Kidney (tissue), 14 donors: Measurements from ENCODE around the gene CHN2. TPM values are rescaled to one million over a fixed set of nuclear protein-coding genes. Genes with fewer than 3 reads are reported as not detected.

ENCODE experiments used
- DNase-seq, 5 donors: peaks; one replicate each; pipeline ENCODE4 v3.0.0-alpha.2; 2013 to 2020
- FAIRE-seq: peaks from 2 replicates; lab custom pipeline; 2012; peaks lifted over from hg19 to GRCh38; lab: Jason Lieb, UNC
- H3K27ac ChIP-seq, 2 donors: one replicate each; pipeline ENCODE4 v1.7.0; 2013; ENCODE audit warnings: low read depth in 2 of 2, low read length in 2 of 2, inconsistent platforms in 1 of 2
- H3K27me3 ChIP-seq: one replicate; pipeline ENCODE4 v1.7.1; 2013; ENCODE audit warnings: low read length, inconsistent platforms; ENCODE audit not compliant: control insufficient read depth, insufficient read depth
- H3K36me3 ChIP-seq, 3 donors: one replicate each; pipeline versions ENCODE4 v1.7.0 to v1.7.1; 2013; ENCODE audit warnings: low read length in 3 of 3, control low read depth in 1 of 3, inconsistent platforms in 1 of 3; ENCODE audit not compliant: insufficient read depth in 3 of 3, control insufficient read depth in 2 of 3
- H3K4me1 ChIP-seq, 3 donors: one replicate each; pipeline versions ENCODE4 v1.7.0 to v1.7.1; 2013; ENCODE audit warnings: low read length in 3 of 3, inconsistent platforms in 1 of 3, low read depth in 1 of 3; ENCODE audit not compliant: control insufficient read depth in 2 of 3, insufficient read depth in 2 of 3
- H3K4me3 ChIP-seq, 3 donors: one replicate each; pipeline versions ENCODE4 v1.7.0 to v1.8.1; 2013; ENCODE audit warnings: low read length in 3 of 3, control low read depth in 1 of 3, inconsistent platforms in 1 of 3
- H3K9ac ChIP-seq, 3 donors: one replicate each; pipeline versions ENCODE4 v1.7.0 to v1.7.1; 2013; ENCODE audit warnings: low read length in 3 of 3, control low read depth in 1 of 3, inconsistent platforms in 1 of 3
- H3K9me3 ChIP-seq, 3 donors: one replicate each; pipeline versions ENCODE4 v1.7.0 to v1.7.1; 2013; ENCODE audit warnings: low read length in 3 of 3, control low read depth in 1 of 3, inconsistent platforms in 1 of 3; ENCODE audit not compliant: control insufficient read depth in 2 of 3, insufficient read depth in 1 of 3
- intact Hi-C: fragments of 100-400 bp; cut with DNase I; formaldehyde crosslinking; loops from one replicate; pipeline ENCODE4 v1.11.1; 2022
- polyA plus RNA-seq: library from polyadenylated mRNA; stranded (reverse); fragments of 350-450 nt; fragmentation: Illumina TruSeq; extraction: RNeasy Lipid Tissue Mini Kit (QIAGEN cat#74804); gene quantifications from one replicate; pipeline ENCODE4 v1.2.3, GENCODE V29; 2014; ENCODE audit warnings: low read depth, low replicate concordance; ENCODE audit not compliant: insufficient read depth
- total RNA-seq: library from RNA; stranded (reverse); fragmentation: NEBNext Ultra II Directional; extraction: Animal tissue kit (Norgen Biotek cat#: 25700); gene quantifications from one replicate; pipeline ENCODE4 v1.2.1, GENCODE V29; 2021
- TF ChIP-seq, protein P1 (sequence below): IDR thresholded peaks from 3 replicates; pipeline ENCODE4 v1.5.1; 2012; ENCODE audit warnings: mild to moderate bottlenecking, moderate library complexity, borderline replicate concordance; ENCODE audit not compliant: insufficient read depth; ENCODE audit errors: extremely low read depth
- donor health status: control.
- donor health status: control.
- donor health status: control.
- donor health status: control.
- donor health status: control.
- donor health status: DM: yes; HTN: yes; CAD: no.
- donor health status: Normal renal cell carcinoma (clear cell type).

CHN2 gene
- total and polyA plus RNA-seq, 2 donors from 2014 or later, result 7.4 to 22.5 TPM

DNA sequence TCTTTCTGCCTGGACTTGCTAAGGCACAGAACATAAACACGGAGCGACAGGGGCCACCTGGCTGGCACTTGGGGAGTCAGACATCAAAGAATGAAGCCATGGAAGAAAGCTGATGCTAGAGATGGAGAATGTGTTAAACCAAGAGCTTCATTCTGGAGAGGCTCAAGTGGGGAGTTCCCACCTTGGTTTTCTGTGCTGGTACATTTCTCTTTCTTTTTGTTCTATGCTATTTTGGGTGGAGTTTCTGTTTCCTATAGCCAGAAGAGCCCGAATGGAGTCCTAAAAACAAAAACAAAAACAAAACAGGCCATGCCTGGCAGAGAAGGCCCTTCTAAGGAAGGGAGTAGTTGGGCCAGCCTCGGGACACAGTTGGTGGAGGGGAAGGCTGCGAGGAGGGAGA is 220.6 kb downstream of the CHN2 start:
- Histone ChIP-seq H3K4me3 (no peak overlapping the region), H3K27ac (no peak overlapping the region), H3K9me3 (no peaks in the 10 kb centered on the region), H3K27me3 (no peaks in the 10 kb centered on the region), H3K36me3 (no peaks in the 10 kb centered on the region), H3K4me1 (peaks cover 0 to 3% (median 0%) of the 10 kb centered on the region in 3 donors), H3K9ac (no peak overlapping the region)
- intact Hi-C loops, result no loop called here
- DNase-seq (no peak), FAIRE-seq (no peak)
- TF ChIP-seq, protein P1, sequence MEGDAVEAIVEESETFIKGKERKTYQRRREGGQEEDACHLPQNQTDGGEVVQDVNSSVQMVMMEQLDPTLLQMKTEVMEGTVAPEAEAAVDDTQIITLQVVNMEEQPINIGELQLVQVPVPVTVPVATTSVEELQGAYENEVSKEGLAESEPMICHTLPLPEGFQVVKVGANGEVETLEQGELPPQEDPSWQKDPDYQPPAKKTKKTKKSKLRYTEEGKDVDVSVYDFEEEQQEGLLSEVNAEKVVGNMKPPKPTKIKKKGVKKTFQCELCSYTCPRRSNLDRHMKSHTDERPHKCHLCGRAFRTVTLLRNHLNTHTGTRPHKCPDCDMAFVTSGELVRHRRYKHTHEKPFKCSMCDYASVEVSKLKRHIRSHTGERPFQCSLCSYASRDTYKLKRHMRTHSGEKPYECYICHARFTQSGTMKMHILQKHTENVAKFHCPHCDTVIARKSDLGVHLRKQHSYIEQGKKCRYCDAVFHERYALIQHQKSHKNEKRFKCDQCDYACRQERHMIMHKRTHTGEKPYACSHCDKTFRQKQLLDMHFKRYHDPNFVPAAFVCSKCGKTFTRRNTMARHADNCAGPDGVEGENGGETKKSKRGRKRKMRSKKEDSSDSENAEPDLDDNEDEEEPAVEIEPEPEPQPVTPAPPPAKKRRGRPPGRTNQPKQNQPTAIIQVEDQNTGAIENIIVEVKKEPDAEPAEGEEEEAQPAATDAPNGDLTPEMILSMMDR, result no peak

DNA sequence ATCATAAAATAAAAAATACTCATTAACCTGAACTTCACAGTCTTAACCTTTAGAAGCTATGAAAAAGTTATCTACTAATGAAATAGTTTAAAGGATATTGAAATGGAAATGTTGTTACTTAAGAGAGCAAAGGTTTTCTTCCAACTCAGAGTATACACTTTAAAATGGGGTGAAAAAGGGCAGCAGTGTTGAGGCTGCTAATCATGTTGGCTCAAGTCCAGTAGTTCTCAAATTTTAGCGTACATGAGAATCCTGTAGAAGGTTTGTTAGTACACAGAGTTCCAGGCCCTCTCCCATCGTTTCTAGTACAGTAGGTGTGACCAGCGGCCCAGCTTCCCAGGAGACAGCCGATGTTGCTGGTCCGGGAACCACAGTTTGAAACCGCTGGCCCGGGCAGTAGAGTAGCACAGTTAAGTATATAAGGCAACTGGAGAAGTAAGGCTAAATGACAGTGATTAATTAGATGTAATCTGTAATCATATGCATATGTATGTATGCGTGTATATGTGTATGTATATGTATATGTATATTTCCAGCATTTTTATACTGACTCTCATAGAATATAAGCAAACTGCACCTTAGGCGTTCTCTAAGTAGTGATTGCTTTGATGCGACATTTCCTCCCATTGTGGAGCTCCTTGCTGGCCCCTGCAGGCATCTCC is 221.8 kb downstream of the CHN2 start:
- H3K27ac ChIP-seq, result no peak overlapping the region
- DNase-seq (no peak), FAIRE-seq (no peak)
- H3K27me3 ChIP-seq, result no peaks in the 10 kb centered on the region
- no peaks in the 10 kb centered on the region for H3K36me3 ChIP-seq
- TF ChIP-seq, protein P1, result no peak
- no peaks in the 10 kb centered on the region for H3K9me3 ChIP-seq
- intact Hi-C loops, result no loop called here
- H3K4me1 ChIP-seq, result peaks cover 0 to 3% (median 0%) of the 10 kb centered on the region in 3 donors
- H3K4me3 ChIP-seq, result no peak overlapping the region
- no peak overlapping the region for H3K9ac ChIP-seq

DNA sequence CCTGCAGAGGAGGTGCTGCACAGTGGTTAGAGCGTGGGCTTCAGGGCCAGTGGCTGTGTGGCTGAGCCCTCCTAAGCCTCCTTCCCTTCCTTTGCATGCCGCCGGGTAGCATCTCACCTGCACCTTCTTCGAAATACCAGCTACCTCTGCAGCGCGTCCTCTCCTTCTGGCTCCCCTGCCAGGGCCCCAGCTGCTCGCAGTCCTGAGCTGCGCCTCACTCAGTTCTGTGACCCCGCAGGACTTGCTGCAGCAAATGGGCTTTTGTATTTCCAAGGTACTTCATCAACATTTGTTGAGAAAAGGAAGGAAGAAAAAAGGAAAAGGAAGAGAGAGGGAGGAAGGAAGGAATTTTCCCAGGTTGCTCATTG is 222.3 kb downstream of the CHN2 start:
- no peaks in the 10 kb centered on the region for H3K9me3 ChIP-seq
- no peak overlapping the region for H3K9ac ChIP-seq
- DNase-seq (no peak), FAIRE-seq (no peak)
- TF ChIP-seq, protein P1, result no peak
- peaks cover 0 to 3% (median 0%) of the 10 kb centered on the region in 3 donors for H3K4me1 ChIP-seq
- H3K36me3 ChIP-seq, result no peaks in the 10 kb centered on the region
- no peaks in the 10 kb centered on the region for H3K27me3 ChIP-seq
- H3K27ac ChIP-seq, result no peak overlapping the region
- intact Hi-C loops, result no loop called here
- H3K4me3 ChIP-seq, result no peak overlapping the region

DNA sequence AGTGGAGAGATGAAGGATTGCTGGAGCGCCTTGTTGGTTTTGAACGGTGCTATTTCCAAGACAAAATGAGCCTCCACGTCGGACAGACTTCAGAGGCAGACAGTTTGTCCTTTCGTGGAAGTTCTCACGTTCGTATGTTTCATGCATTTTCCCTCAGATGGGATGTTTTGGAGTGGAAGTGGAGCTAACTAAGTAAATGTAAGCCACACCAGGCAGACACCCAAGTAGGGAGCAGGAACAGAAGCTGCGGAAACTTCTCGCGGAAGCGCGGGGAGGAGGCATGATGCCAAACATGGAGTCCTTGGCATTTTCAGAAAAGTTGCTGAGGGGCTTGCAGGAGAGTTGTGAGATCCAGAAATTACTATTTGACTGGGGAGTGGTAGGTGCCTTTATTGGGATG is 223.5 kb downstream of the CHN2 start:
- H3K27ac ChIP-seq, result no peak overlapping the region
- no peaks in the 10 kb centered on the region for H3K27me3 ChIP-seq
- FAIRE-seq (no peak), DNase-seq (no peak)
- intact Hi-C loops, result no loop called here
- no peaks in the 10 kb centered on the region for H3K36me3 ChIP-seq
- H3K9ac ChIP-seq, result no peak overlapping the region
- no peaks in the 10 kb centered on the region for H3K9me3 ChIP-seq
- TF ChIP-seq, protein P1, result no peak
- H3K4me1 ChIP-seq, result peaks cover 0 to 3% (median 0%) of the 10 kb centered on the region in 3 donors
- no peak overlapping the region for H3K4me3 ChIP-seq
